NCI-H460 (cell line): ENCODE results near the gene FRMD4A. TPM values are rescaled to one million over a fixed set of nuclear protein-coding genes. Genes with fewer than 3 reads are reported as not detected.
"Not testable (repeated sequence)": the region's sequence is repeated elsewhere in the genome, so short reads cannot be mapped to it uniquely, and the experiment has no call there.

ENCODE experiments used
- DNase-seq: peaks from one replicate; pipeline ENCODE4 v3.0.0-alpha.2; 2016; ENCODE audit warnings: low read depth; ENCODE audit errors: extremely low read depth
- total RNA-seq: library from RNA; depleted of rRNA; stranded (reverse); fragments of >200 nt; shearing (Covaris generic); gene quantifications from 2 replicates; pipeline ENCODE4 v1.2.3, GENCODE V29; 2014

Gene FRMD4A
- total RNA-seq, 1 experiment from 2014 or later = 4.2 TPM

GRCh38 chr10:14160299-14160698 is 170.4 kb downstream of the FRMD4A start:
- no peak for DNase-seq

GRCh38 chr10:14158575-14158974 is 172.1 kb downstream of the FRMD4A start:
- DNase-seq = no peak

- no peak for DNase-seq
Measured at GRCh38 chr10:14156104-14156503, 174.6 kb downstream of the FRMD4A start.

DNA sequence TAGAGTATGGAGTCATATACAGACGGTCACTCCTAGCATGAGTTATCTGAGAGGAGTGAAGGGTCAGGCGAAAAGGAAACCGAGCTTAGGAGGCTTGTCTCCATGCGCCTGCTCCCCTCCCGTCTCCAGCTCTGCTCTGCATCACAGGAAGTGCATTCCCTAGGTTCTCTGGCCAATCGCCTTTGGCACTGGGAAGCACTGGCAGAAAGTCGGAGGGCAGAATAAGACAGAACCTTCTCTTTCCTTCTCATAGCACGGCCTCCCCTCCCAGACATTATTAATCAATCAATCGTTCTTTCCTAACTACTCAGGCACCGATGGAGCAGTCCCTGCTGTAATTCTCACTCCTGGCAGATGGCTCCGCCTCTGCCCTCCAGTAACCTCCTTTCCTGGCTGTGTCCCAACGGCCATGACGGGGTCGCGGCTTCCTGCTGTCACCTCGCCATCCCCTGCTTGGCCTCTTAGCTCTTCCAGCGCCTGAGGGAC is 177.1 kb downstream of the FRMD4A start:
- DNase-seq = no peak

GRCh38 chr10:14151571-14151970 is 179.2 kb downstream of the FRMD4A start:
- no peak for DNase-seq

- no peak for DNase-seq
Measured at GRCh38 chr10:14150526-14150925, 180.2 kb downstream of the FRMD4A start.

DNA sequence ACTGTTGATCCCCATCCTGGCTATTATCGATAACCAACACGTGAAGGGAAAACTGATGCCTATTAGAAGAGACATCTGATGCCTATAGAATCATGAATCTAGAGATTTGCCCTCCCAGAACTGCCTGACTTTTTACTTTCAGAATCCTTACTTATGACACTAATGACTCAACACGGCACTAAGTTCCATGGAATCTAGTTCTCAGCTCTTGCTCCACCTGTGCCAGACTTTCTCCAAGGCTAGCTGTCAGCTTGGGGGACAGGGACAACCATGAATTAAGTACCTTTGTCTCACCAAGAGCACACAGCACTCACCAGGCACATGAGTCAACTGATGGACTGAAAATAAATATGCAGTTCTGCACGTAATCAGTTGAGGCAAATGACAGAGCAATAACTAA is 184.2 kb downstream of the FRMD4A start:
- no peak for DNase-seq

- no peak for DNase-seq
Measured at GRCh38 chr10:14146025-14146424, 184.7 kb downstream of the FRMD4A start.

GRCh38 chr10:14144451-14144850 is 186.3 kb downstream of the FRMD4A start:
- DNase-seq = no peak

- DNase-seq = no peak
Measured at GRCh38 chr10:14142606-14143250, 188.0 kb downstream of the FRMD4A start.

GRCh38 chr10:14141283-14141682 is 189.4 kb downstream of the FRMD4A start:
- DNase-seq = no peak

- no peak for DNase-seq
Measured at GRCh38 chr10:14137391-14137790, 193.3 kb downstream of the FRMD4A start.

GRCh38 chr10:14135196-14135595 is 195.5 kb downstream of the FRMD4A start:
- DNase-seq = not testable (repeated sequence)

DNA sequence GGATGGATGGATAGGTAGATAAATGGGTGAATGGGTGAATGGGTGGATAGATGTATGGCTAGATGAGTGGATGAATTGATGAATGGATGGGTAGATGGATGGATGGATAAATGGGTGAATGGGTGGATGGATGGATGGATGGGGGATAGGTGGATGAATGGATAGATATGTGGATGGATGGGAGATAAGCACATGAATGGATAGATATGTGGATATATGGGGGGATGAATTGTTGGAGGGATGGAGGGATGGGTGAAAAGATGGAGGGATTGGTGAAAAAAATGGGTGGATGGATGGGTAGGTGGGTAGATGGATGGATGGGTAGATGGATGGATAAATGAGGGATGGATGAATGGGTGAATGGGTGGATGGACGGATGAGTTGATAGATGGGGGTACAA is 196.4 kb downstream of the FRMD4A start:
- DNase-seq = no peak

GRCh38 chr10:14131261-14131960 is 199.3 kb downstream of the FRMD4A start:
- no peak for DNase-seq

- no peak for DNase-seq
Measured at GRCh38 chr10:14129770-14130169, 201.0 kb downstream of the FRMD4A start.

DNA sequence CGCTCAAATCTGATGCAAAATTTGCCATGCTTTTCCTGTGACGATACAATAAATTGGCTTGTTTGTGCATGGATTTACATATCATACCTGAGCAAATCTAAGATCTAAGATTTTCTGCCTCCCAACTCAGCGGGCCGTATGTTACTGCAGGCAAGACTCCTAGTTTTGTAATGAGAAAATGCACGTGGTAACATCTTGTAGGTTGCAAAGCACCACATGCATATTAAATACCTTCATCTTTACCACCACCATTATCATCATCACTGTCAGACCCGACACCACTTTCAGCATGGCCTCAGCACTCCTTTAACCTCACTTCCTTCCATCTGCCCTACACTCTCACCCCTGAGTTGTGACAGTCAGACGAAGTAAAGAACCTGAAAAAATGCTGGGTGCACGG is 202.2 kb downstream of the FRMD4A start:
- no peak for DNase-seq

- no peak for DNase-seq
Measured at GRCh38 chr10:14126697-14127440, 203.9 kb downstream of the FRMD4A start.

GRCh38 chr10:14125564-14125963 is 205.2 kb downstream of the FRMD4A start:
- no peak for DNase-seq

GRCh38 chr10:14124941-14125340 is 205.8 kb downstream of the FRMD4A start:
- no peak for DNase-seq

DNA sequence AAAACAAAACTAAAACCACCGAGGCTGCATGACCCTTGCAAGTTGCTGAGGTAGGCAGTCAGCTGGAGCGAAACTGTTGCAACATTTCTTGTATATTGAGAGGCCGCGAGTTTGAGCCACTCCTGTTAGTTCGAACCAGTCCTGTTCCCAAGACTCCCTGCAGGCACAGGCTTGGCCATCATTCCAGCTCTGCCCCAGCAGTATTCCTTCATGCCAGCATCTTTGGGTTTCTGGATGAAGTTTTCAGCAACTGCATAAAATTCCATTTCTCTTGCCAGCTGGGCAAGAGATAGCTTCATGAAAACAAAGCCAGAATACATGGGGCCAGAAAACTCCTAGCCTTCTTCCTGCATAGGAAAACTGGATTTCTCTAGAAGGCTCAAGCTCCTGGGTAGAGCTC is 207.6 kb downstream of the FRMD4A start:
- DNase-seq = no peak

DNA sequence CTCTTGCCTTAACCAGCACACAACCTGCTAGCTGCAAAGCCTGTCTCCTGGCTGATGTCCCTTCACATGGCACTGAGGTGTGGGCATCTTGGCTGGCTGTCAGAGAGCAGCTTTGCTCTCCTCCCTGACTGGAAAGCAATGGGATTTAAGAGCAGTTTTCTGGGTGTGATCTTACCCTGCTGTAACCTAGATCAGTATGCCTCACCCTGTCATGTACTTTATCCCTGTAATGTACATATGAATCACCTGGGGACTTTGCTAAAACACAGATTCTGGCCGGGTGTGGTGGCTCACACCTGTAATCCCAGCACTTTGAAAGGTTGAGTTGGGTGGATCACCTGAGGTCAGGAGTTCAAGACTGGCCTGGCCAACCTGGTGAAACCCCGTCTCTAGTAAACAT is 209.9 kb downstream of the FRMD4A start:
- no peak for DNase-seq
